Right hindlimb (tissue), 1 donor: ENCODE measurements around the gene VEGFB.

ENCODE experiments used
- DNase-seq: peaks from one replicate; pipeline ENCODE4 v3.0.0-alpha.2; 2018

The VEGFB gene

GRCh38 chr11:64263021-64263946 is 28.9 kb downstream of the VEGFB start:
- DNase-seq = no peak

- DNase-seq = no peak
Measured at GRCh38 chr11:64263947-64264317, 29.5 kb downstream of the VEGFB start.

GRCh38 chr11:64264371-64264852 is 30.0 kb downstream of the VEGFB start:
- no peak for DNase-seq

- DNase-seq = no peak
Measured at GRCh38 chr11:64265176-64266160, 31.1 kb downstream of the VEGFB start.

DNA sequence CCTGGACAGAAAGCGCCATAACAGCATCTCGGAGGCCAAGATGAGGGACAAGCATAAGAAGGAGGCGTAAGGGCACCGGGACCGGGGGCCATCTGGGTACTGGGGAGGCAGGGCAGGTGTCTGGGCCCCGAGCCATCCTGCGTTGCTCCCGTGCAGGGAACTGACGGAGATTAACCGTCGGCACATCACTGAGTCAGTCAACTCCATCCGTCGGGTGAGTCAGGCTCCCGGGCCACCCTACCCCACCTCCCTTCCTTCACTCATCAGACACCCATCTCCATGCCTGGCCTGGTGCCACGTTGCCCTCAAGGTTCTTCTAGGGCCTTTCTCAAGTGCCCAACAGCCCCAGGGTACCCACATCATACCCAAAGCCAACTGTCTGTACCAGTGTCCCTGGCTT is 32.0 kb downstream of the VEGFB start:
- no peak for DNase-seq

GRCh38 chr11:64267207-64267945 is 33.0 kb downstream of the VEGFB start:
- DNase-seq = no peak

- DNase-seq = peak; percentile 72
Measured at GRCh38 chr11:64268025-64268892, 33.9 kb downstream of the VEGFB start.

DNA sequence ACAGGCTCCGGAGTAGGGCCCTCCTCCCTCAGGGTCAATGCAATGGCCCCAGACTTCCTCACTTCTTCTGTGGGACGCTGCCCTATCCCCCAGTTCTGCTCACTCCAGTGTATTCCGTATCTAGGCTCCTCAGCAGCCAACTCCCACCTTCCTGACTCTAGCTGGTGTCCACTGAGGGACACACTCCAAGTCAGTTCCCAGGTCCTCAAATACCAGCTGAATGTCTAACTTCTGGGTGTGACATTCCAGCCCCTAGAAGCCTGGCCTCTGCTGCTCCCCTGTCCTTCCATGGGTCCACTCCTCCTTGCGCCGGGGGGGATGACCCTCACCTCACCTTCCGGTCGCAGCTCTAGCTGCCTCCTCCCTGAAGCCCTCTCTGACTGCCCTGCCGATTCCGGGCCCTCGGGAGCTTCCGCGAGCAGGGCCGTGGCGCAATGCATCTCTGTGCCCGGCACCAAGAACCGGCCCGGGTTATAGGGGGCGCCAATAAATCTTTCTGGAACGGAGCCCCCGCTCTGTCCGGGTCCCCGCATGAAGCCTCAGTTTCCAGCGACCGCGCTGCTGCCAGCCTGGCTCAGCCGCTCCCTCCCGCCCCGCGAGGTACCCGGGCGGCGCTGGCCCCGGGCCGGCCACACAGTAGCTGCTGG is 34.6 kb downstream of the VEGFB start:
- no peak for DNase-seq

GRCh38 chr11:64269540-64270220 is 35.3 kb downstream of the VEGFB start:
- peak; percentile 99 for DNase-seq

GRCh38 chr11:64275031-64275800 is 40.8 kb downstream of the VEGFB start:
- no peak for DNase-seq

GRCh38 chr11:64275841-64276240 is 41.5 kb downstream of the VEGFB start:
- no peak for DNase-seq

DNA sequence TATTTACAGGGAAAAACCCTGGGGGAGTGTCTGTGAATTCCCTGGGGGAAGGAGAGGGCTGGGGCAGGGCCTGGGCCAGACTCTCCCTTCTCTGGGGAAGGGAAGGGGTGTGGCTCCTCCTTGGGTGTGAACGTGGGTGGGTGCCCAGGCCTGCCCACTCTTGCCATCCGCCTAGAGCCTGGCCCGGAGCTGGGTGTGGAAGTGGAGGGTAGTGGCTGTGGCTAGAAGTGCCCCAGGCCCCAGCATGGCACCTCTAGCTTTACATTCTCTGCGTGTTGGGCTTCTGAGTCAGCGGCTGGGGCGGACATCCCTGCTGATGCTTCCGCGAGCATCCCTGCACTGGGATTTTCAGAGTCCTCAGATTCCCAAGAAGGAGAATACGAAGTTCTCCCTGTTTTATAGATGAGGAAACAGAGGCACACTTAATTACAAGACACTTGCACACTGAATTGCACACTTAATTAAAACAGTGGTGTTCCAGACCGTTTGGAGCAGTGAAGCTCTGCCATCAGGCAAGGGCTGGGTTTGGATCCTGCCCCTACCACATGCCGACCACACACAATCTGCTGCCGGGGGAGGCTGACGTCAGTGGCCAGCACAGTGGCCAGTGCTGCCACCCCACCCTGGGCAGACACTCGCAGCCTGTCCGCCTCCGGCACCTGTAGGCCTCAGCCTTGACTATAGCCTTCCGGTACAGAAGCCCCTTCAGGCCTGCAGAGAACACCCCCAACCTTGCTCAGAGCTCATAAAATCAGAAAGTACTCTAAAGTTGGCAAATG is 42.5 kb downstream of the VEGFB start:
- DNase-seq = no peak

DNA sequence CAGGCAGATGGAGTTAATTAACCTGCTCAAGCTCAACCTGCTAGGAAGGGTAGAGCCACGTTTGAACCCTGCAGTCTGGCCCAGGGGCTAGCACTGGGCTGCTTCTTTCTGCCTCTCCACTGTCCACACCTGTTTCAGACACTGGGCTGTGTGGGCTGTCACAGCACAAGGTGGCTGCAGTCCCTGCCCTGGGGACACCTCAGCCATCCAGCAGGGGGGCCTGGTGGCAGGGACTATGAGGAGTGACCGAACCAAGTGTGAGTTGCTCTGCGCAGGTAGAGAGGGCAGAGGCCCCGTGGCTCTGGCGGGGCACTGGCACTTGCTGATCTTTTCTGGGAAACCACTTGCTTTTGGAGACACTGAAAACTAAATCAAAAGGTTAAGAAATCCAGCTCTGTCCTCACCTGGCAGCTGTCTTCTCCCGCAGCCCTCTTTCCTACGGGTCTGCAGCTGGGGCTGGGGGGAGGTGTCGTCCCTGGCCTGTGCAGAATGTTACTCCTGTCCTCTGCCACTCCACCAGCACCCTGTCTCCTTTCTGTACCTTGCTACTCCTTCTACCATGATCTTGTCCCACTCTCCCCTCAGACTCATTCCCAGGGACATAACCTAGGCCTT is 44.3 kb downstream of the VEGFB start:
- DNase-seq = no peak

- no peak for DNase-seq
Measured at GRCh38 chr11:64281957-64282770, 47.8 kb downstream of the VEGFB start.

GRCh38 chr11:64283092-64283491 is 48.7 kb downstream of the VEGFB start:
- no peak for DNase-seq

GRCh38 chr11:64284048-64284961 is 49.9 kb downstream of the VEGFB start, which contains the start of gene BAD:
Gene BAD (minus strand): TSS chr11:64284665. CDS start chr11:64284368, 297 bp downstream.
- DNase-seq = peak; percentile 97
